MM.1S (cell line): Measurements from ENCODE around the gene DHX9.

Experiments used
- DNase-seq: peaks from one replicate; pipeline ENCODE4 v3.0.0-alpha.2; 2015
- H2AFZ ChIP-seq: fragments of 300-600 bp; sonication (generic); 2 replicates; pipeline ENCODE4 v1.6.0; 2016; ENCODE audit warnings: antibody characterized with exemption, low read length
- H3F3A ChIP-seq: fragments of 300-600 bp; sonication (generic); 2 replicates; pipeline ENCODE4 v1.6.1; 2016; ENCODE audit warnings: mild to moderate bottlenecking, antibody characterized with exemption, low read length, moderate library complexity, mixed read lengths; ENCODE audit not compliant: insufficient read depth
- H3K27ac ChIP-seq: fragments of 300-600 bp; sonication (generic); 2 replicates; pipeline ENCODE4 v1.5.1; 2016; ENCODE audit warnings: mild to moderate bottlenecking, low read length
- H3K27me3 ChIP-seq: fragments of 300-600 bp; sonication (generic); replicated peaks from 2 replicates; pipeline ENCODE4 v1.6.0; 2016; ENCODE audit warnings: low read length; ENCODE audit not compliant: insufficient read depth
- H3K36me3 ChIP-seq: fragments of 300-600 bp; sonication (generic); replicated peaks from 2 replicates; pipeline ENCODE4 v1.6.1; 2016; ENCODE audit warnings: mild to moderate bottlenecking, low read length, mixed read lengths; ENCODE audit not compliant: insufficient read depth
- H3K4me1 ChIP-seq: fragments of 300-600 bp; sonication (generic); 2 replicates; pipeline ENCODE4 v1.6.1; 2016; ENCODE audit warnings: low read length, mixed read lengths
- H3K4me2 ChIP-seq: fragments of 300-600 bp; sonication (generic); 2 replicates; pipeline ENCODE4 v1.6.0; 2016; ENCODE audit warnings: low read depth, low read length
- H3K4me3 ChIP-seq: fragments of 300-600 bp; sonication (generic); 2 replicates; pipeline ENCODE4 v1.5.1; 2016; ENCODE audit warnings: low read length, mixed read lengths
- H3K79me2 ChIP-seq: fragments of 300-600 bp; sonication (generic); 2 replicates; pipeline ENCODE4 v1.6.1; 2016; ENCODE audit warnings: mixed run types, low read length, mixed read lengths
- H3K9ac ChIP-seq: fragments of 300-600 bp; sonication (generic); 2 replicates; pipeline ENCODE4 v1.6.1; 2016; ENCODE audit warnings: low read length, mixed read lengths
- H3K9me2 ChIP-seq: fragments of 300-600 bp; sonication (generic); replicated peaks from 2 replicates; pipeline ENCODE4 v1.6.1; 2016; ENCODE audit warnings: mild to moderate bottlenecking, low read length, mixed read lengths; ENCODE audit not compliant: insufficient read depth
- H3K9me3 ChIP-seq: fragments of 300-600 bp; sonication (generic); replicated peaks from 2 replicates; pipeline ENCODE4 v1.6.1; 2016; ENCODE audit warnings: mild to moderate bottlenecking, low read length, mixed read lengths; ENCODE audit not compliant: insufficient read depth
- H4K20me1 ChIP-seq: fragments of 300-600 bp; sonication (generic); 2 replicates; pipeline ENCODE4 v1.6.1; 2016; ENCODE audit warnings: mild to moderate bottlenecking, low read length, moderate library complexity, mixed read lengths; ENCODE audit not compliant: insufficient read depth
- CTCF ChIP-seq: fragments of 300-600 bp; sonication (generic); IDR thresholded peaks from 2 replicates; pipeline ENCODE4 v1.5.1; 2016; ENCODE audit warnings: antibody characterized with exemption, low read length, mixed read lengths
- EZH2 ChIP-seq: fragments of 300-600 bp; sonication (generic); optimal IDR thresholded peaks from 2 replicates; pipeline ENCODE3; 2017; ENCODE audit warnings: low read depth, mild to moderate bottlenecking, antibody characterized with exemption, low read length, mixed read lengths
- EZH2phosphoT487 ChIP-seq: fragments of 300-600 bp; sonication (generic); IDR thresholded peaks from 2 replicates; pipeline ENCODE4 v1.6.1; 2018; ENCODE audit warnings: antibody characterized with exemption, low read length

DHX9 gene

DNA sequence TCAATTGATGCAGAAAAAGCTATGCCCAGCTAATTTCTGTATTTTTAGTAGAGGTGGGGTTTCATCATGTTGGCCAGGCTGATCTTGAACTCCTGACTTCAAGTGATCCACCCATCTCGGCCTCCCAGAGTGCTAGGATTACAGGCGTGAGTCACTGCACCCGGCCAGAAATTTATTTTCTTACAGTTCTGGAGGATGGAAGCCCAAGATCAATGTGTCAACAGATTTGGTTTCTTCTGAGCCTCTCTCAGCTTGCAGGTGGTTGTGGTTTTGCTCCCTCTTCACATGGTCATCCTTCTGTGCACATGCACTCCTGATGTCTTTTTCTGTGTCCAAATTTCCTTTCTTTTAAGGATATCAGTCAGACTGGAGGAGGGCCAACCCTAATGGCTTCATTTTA is 78.2 kb downstream of the DHX9 start:
- H3K27me3 ChIP-seq: no peaks in the 10 kb centered on the region
- H3K9me2 ChIP-seq: no peaks in the 10 kb centered on the region
- no peak overlapping the region for H3K4me3 ChIP-seq
- H3K27ac ChIP-seq: no peak overlapping the region
- no peaks in the 10 kb centered on the region for H3K79me2 ChIP-seq
- no peaks in the 10 kb centered on the region for H3K36me3 ChIP-seq
- H4K20me1 ChIP-seq: no peaks in the 10 kb centered on the region
- H2AFZ ChIP-seq: no peak overlapping the region
- TF ChIP-seq EZH2 (no peak), EZH2phosphoT487 (no peak), CTCF (no peak)
- H3K9me3 ChIP-seq: no peaks in the 10 kb centered on the region
- H3K9ac ChIP-seq: no peak overlapping the region
- H3F3A ChIP-seq: no peaks in the 10 kb centered on the region
- no peak overlapping the region for H3K4me2 ChIP-seq
- H3K4me1 ChIP-seq: 0 out of 2 replicates have a peak, but pooled peaks cover 2% of the 10 kb centered on the region
- peak; percentile 27 for DNase-seq

GRCh38 chr1:182925661-182926060 is 86.5 kb downstream of the DHX9 start:
- H4K20me1 ChIP-seq: no peaks in the 10 kb centered on the region
- no peaks in the 10 kb centered on the region for H3K79me2 ChIP-seq
- no peaks in the 10 kb centered on the region for H3K9me3 ChIP-seq
- TF ChIP-seq EZH2: no peak
- no peak for TF ChIP-seq CTCF
- no peak for TF ChIP-seq EZH2phosphoT487
- H3K27me3 ChIP-seq: no peaks in the 10 kb centered on the region
- H3F3A ChIP-seq: no peaks in the 10 kb centered on the region
- no peaks in the 10 kb centered on the region for H3K9me2 ChIP-seq
- H3K4me2 ChIP-seq: no peak overlapping the region
- no peaks in the 10 kb centered on the region for H3K4me1 ChIP-seq
- H3K36me3 ChIP-seq: no peaks in the 10 kb centered on the region
- no peak overlapping the region for H3K9ac ChIP-seq
- no peak overlapping the region for H3K27ac ChIP-seq
- DNase-seq: no peak
- H3K4me3 ChIP-seq: no peak overlapping the region
- H2AFZ ChIP-seq: no peak overlapping the region

DNA sequence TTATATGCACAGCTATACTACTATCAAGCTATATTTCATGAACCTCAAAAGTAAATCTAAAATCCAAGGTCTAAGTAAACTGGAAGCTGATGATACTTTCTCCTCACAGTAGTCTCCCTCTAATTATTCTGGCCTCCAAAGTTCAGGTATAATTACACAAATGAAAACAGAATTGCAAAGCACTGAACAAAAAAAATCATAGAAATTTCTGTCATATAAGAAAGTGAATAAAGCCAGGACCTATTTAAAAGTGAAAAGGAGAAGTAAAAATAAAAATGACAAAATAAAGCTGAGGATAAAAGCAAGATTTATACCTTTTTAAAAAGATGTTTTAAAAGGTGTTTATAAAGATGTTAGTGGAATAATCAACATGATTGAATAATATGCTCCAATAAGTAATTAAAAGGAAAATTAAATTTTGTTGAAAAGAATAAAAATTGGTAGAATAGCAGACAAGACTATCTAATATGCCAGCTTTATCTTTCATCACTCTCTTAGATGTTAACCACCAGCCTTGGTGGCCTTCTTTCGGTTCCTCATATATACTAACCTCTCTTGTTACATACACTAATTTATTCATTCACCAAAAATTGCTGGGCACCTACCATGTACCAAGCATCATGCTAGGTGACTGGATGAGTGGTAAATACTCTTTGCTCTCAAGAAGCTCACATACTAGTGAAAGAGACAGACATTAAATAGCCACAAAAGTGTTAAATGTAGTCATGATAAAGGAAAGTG is 88.7 kb downstream of the DHX9 start:
- Histone ChIP-seq H3K27ac (no peak overlapping the region), H3K4me2 (no peak overlapping the region), H3K4me3 (no peak overlapping the region), H3K9me2 (no peaks in the 10 kb centered on the region), H3F3A (no peaks in the 10 kb centered on the region), H2AFZ (no peak overlapping the region), H3K9me3 (no peaks in the 10 kb centered on the region), H4K20me1 (no peaks in the 10 kb centered on the region), H3K9ac (no peak overlapping the region), H3K79me2 (no peaks in the 10 kb centered on the region), H3K36me3 (no peaks in the 10 kb centered on the region), H3K27me3 (no peaks in the 10 kb centered on the region), H3K4me1 (no peaks in the 10 kb centered on the region)
- DNase-seq: no peak
- no peak for TF ChIP-seq EZH2
- no peak for TF ChIP-seq EZH2phosphoT487
- no peak for TF ChIP-seq CTCF
